HepG2 (cell line): Measurements from ENCODE around the gene ARHGAP45. TPM values are rescaled to one million over a fixed set of nuclear protein-coding genes. Genes with fewer than 3 reads are reported as not detected.

Experiments
- CREB1 ChIP-seq, 2 experiments: fragments of 450-650 bp in 1 of 2; IDR thresholded peaks; 2 replicates each; pipeline ENCODE4 v1.6.1; 2016 to 2017; ENCODE audit warnings: control low read depth in 1 of 2, mild to moderate bottlenecking in 1 of 2, missing compliant biosample characterization in 1 of 2, missing genetic modification characterization in 1 of 2
- FOSL1 ChIP-seq: sonication (generic); formaldehyde crosslinking; IDR thresholded peaks from 2 replicates; pipeline ENCODE4 v1.9.0; 2021; ENCODE audit warnings: missing genetic modification reagents, borderline replicate concordance
- FOXC1 ChIP-seq: sonication (generic); formaldehyde crosslinking; IDR thresholded peaks from 2 replicates; pipeline ENCODE4 v1.8.0; 2022; ENCODE audit warnings: mild to moderate bottlenecking, missing genetic modification reagents, borderline replicate concordance
- GTF3A ChIP-seq: sonication (generic); formaldehyde crosslinking; conservative IDR thresholded peaks from 2 replicates; pipeline ENCODE4 v1.4.0; 2020; ENCODE audit warnings: mild to moderate bottlenecking, missing genetic modification reagents
- SNAPC2 ChIP-seq: sonication (generic); formaldehyde crosslinking; IDR thresholded peaks from 2 replicates; pipeline ENCODE4 v1.8.1; 2022; ENCODE audit warnings: mild to moderate bottlenecking, missing genetic modification reagents
- ZNF33A ChIP-seq: sonication (generic); formaldehyde crosslinking; IDR thresholded peaks from 2 replicates; pipeline ENCODE4 v1.5.1; 2020; ENCODE audit warnings: missing genetic modification reagents, mild to moderate bottlenecking, moderate library complexity, borderline replicate concordance
- ZNF446 ChIP-seq: sonication (generic); formaldehyde crosslinking; IDR thresholded peaks from 2 replicates; pipeline ENCODE4 v1.5.0; 2020; ENCODE audit warnings: mild to moderate bottlenecking, missing genetic modification reagents
- ZNF460 ChIP-seq: sonication (generic); formaldehyde crosslinking; IDR thresholded peaks from 2 replicates; pipeline ENCODE4 v1.5.1; 2020; ENCODE audit warnings: missing genetic modification reagents, mild to moderate bottlenecking, borderline replicate concordance
- ZNF788 ChIP-seq: sonication (generic); formaldehyde crosslinking; IDR thresholded peaks from 2 replicates; pipeline ENCODE4 v1.5.0; 2020; ENCODE audit warnings: mild to moderate bottlenecking, missing genetic modification reagents, borderline replicate concordance
- polyA plus RNA-seq, 8 experiments: library from polyadenylated mRNA; depleted of rRNA in 3 of 8; stranded (reverse) in 7 of 8; unstranded in 1 of 8; fragments of >200 nt; fragmentation: Illumina TruSeq in 4 of 8; extraction: Trizol in 4 of 8; gene quantifications; 2 replicates each; pipeline versions ENCODE4 v1.2.1 to v1.2.3, GENCODE V29; 2011 to 2016; ENCODE audit warnings: low read depth in 4 of 8, missing spikeins in 1 of 8, mixed read lengths in 1 of 8; ENCODE audit not compliant: insufficient read depth in 1 of 8
- total RNA-seq, 5 experiments: library from RNA; depleted of rRNA; stranded (reverse); fragments of >200 nt; fragmentation: Illumina TruSeq; extraction: Trizol; gene quantifications; 2 replicates each; pipeline ENCODE4 v1.2.3, GENCODE V29; 2016; ENCODE audit warnings: low read depth in 1 of 5
- TF ChIP-seq, protein P1 (sequence below): sonication (generic); formaldehyde crosslinking; IDR thresholded peaks from 2 replicates; pipeline ENCODE4 v1.4.0; 2020; ENCODE audit warnings: mild to moderate bottlenecking, missing genetic modification reagents
- TF ChIP-seq, protein P2 (sequence below): sonication (generic); formaldehyde crosslinking; IDR thresholded peaks from 2 replicates; pipeline ENCODE4 v1.4.0; 2020; ENCODE audit warnings: mild to moderate bottlenecking, missing genetic modification reagents, borderline replicate concordance
- TF ChIP-seq, protein P3 (sequence below): sonication (generic); formaldehyde crosslinking; IDR thresholded peaks from 2 replicates; pipeline ENCODE4 v1.5.1; 2020; ENCODE audit warnings: missing genetic modification reagents, mild to moderate bottlenecking, borderline replicate concordance
- TF ChIP-seq, protein P4 (sequence below): sonication (generic); formaldehyde crosslinking; IDR thresholded peaks from 2 replicates; pipeline ENCODE4 v1.5.1; 2020; ENCODE audit warnings: missing genetic modification reagents, mild to moderate bottlenecking, borderline replicate concordance

ARHGAP45 gene
- total and polyA plus RNA-seq, 2 of the 13 experiments (the other 11 are each of a cell fraction or from before 2014, with no cell fraction given): 0.84 to 32.0 TPM

- TF ChIP-seq, protein P1, sequence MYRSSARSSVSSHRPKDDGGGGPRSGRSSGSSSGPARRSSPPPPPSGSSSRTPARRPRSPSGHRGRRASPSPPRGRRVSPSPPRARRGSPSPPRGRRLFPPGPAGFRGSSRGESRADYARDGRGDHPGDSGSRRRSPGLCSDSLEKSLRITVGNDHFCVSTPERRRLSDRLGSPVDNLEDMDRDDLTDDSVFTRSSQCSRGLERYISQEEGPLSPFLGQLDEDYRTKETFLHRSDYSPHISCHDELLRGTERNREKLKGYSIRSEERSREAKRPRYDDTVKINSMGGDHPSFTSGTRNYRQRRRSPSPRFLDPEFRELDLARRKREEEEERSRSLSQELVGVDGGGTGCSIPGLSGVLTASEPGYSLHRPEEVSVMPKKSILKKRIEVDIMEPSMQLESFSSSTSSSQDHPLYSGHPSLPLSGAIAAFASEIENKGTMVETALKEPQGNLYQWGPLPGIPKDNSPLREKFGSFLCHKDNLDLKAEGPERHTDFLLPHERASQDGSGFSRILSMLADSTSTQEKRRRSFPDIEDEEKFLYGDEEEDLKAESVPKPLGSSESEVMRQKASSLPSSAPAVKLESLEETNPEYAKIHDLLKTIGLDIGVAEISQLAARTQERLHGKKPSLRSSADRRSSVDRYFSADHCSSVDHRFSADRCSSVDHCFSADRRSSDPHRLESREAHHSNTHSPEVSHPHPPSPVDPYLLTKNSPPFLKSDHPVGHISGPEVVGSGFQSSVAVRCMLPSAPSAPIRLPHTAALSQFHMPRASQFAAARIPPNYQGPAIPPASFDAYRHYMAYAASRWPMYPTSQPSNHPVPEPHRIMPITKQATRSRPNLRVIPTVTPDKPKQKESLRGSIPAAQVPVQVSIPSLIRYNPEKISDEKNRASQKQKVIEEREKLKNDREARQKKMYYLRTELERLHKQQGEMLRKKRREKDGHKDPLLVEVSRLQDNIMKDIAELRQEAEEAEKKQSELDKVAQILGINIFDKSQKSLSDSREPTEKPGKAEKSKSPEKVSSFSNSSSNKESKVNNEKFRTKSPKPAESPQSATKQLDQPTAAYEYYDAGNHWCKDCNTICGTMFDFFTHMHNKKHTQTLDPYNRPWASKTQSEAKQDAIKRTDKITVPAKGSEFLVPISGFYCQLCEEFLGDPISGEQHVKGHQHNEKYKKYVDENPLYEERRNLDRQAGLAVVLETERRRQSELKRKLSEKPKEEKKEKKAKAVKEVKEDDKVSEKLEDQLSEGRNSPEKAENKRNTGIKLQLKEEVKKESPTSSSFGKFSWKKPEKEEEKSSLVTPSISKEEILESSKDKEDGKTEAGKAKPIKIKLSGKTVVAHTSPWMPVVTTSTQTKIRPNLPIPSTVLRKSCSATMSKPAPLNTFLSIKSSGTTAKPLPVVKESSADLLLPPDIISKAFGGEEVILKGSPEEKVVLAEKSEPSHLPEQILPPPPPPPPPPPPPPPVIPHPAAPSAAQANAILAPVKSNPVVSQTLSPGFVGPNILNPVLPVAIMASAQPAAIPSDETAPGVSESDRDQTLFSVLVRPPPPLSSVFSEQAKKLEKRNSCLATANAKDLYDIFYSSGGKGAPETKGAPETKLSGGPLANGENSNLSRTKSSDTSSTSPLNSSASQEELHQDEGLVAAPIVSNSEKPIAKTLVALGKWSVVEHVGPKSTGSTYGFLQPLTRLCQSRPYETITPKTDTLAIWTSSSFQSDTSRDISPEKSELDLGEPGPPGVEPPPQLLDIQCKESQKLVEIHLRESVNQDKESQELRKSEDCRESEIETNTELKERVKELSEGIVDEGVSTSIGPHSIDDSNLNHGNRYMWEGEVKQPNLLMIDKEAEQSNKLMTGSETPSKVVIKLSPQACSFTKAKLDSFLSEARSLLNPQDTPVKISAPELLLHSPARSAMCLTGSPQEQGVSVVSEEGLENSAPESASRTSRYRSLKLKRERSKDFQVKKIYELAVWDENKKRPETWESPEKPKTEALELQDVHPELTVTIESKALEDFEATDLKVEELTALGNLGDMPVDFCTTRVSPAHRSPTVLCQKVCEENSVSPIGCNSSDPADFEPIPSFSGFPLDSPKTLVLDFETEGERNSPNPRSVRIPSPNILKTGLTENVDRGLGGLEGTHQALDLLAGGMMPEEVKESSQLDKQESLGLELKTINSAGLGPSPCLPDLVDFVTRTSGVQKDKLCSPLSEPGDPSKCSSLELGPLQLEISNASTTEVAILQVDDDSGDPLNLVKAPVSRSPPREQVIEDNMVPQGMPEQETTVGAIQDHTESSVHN (CRISPR knock-in tag): no peak
- TF ChIP-seq, protein P2, sequence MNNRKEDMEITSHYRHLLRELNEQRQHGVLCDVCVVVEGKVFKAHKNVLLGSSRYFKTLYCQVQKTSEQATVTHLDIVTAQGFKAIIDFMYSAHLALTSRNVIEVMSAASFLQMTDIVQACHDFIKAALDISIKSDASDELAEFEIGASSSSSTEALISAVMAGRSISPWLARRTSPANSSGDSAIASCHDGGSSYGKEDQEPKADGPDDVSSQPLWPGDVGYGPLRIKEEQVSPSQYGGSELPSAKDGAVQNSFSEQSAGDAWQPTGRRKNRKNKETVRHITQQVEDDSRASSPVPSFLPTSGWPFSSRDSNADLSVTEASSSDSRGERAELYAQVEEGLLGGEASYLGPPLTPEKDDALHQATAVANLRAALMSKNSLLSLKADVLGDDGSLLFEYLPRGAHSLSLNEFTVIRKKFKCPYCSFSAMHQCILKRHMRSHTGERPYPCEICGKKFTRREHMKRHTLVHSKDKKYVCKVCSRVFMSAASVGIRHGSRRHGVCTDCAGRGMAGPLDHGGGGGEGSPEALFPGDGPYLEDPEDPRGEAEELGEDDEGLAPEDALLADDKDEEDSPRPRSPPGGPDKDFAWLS (CRISPR knock-in tag): no peak
- TF ChIP-seq, protein P3, sequence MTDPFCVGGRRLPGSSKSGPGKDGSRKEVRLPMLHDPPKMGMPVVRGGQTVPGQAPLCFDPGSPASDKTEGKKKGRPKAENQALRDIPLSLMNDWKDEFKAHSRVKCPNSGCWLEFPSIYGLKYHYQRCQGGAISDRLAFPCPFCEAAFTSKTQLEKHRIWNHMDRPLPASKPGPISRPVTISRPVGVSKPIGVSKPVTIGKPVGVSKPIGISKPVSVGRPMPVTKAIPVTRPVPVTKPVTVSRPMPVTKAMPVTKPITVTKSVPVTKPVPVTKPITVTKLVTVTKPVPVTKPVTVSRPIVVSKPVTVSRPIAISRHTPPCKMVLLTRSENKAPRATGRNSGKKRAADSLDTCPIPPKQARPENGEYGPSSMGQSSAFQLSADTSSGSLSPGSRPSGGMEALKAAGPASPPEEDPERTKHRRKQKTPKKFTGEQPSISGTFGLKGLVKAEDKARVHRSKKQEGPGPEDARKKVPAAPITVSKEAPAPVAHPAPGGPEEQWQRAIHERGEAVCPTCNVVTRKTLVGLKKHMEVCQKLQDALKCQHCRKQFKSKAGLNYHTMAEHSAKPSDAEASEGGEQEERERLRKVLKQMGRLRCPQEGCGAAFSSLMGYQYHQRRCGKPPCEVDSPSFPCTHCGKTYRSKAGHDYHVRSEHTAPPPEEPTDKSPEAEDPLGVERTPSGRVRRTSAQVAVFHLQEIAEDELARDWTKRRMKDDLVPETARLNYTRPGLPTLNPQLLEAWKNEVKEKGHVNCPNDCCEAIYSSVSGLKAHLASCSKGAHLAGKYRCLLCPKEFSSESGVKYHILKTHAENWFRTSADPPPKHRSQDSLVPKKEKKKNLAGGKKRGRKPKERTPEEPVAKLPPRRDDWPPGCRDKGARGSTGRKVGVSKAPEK (CRISPR knock-in tag): no peak
- TF ChIP-seq, protein P4, sequence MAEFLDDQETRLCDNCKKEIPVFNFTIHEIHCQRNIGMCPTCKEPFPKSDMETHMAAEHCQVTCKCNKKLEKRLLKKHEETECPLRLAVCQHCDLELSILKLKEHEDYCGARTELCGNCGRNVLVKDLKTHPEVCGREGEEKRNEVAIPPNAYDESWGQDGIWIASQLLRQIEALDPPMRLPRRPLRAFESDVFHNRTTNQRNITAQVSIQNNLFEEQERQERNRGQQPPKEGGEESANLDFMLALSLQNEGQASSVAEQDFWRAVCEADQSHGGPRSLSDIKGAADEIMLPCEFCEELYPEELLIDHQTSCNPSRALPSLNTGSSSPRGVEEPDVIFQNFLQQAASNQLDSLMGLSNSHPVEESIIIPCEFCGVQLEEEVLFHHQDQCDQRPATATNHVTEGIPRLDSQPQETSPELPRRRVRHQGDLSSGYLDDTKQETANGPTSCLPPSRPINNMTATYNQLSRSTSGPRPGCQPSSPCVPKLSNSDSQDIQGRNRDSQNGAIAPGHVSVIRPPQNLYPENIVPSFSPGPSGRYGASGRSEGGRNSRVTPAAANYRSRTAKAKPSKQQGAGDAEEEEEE (CRISPR knock-in tag): no peak
- TF ChIP-seq ZNF33A: no peak
- TF ChIP-seq ZNF460: no peak
- TF ChIP-seq ZNF446: no peak; the same call in 1 of the 2 replicates
- TF ChIP-seq FOXC1 (CRISPR knock-in tag): no peak
- TF ChIP-seq FOSL1: no peak
- no peak for TF ChIP-seq GTF3A (CRISPR knock-in tag)
- TF ChIP-seq ZNF788 (CRISPR knock-in tag): no peak
- peak; percentile 49; the same call in 1 of the 2 replicates for TF ChIP-seq CREB1 (IDR thresholded peaks at IDR 0.05)
- no peak for TF ChIP-seq CREB1 (CRISPR knock-in tag; IDR thresholded peaks at IDR 0.05)
- TF ChIP-seq SNAPC2 (CRISPR knock-in tag): no peak
Measured at GRCh38 chr19:1104311-1105007, 37.5 kb downstream of the ARHGAP45 start (continued).
